CD4-positive, alpha-beta memory T cell (primary cell): ENCODE results near the gene SLC26A8. TPM values are rescaled to one million over a fixed set of nuclear protein-coding genes. Genes with fewer than 3 reads are reported as not detected.
"Not testable (repeated sequence)": the region's sequence is repeated elsewhere in the genome, so short reads cannot be mapped to it uniquely, and the experiment has no call there.

ENCODE experiments used
- CTCF ChIA-PET: fragments of 350-600 bp; sonication (Branson Sonifier 250); formaldehyde crosslinking; loops from one replicate; lab custom pipeline; 2021; ENCODE audit warnings: inconsistent platforms; ENCODE audit not compliant: partially characterized antibody; lab: Charles Lee
- POLR2A ChIA-PET: fragments of 350-600 bp; sonication (Branson Sonifier 250); formaldehyde crosslinking; loops from one replicate; lab custom pipeline; 2021; ENCODE audit not compliant: partially characterized antibody; lab: Charles Lee
- DNase-seq, 5 donors: peaks; one replicate each; pipeline versions ENCODE4 v3.0.0 to v3.0.0-alpha.2; 2020 to 2022; ENCODE audit warnings: mixed read lengths in 1 of 5
- H3K27ac ChIP-seq: one replicate; pipeline ENCODE4 v1.7.0; 2013; ENCODE audit warnings: low read depth, low read length
- H3K27me3 ChIP-seq: 2 replicates; pipeline ENCODE4 v1.7.0; 2013; ENCODE audit warnings: mild to moderate bottlenecking, low read length, moderate library complexity; ENCODE audit not compliant: insufficient read depth
- H3K36me3 ChIP-seq: 2 replicates; pipeline ENCODE4 v1.7.0; 2013; ENCODE audit warnings: mild to moderate bottlenecking, low read length, moderate library complexity; ENCODE audit not compliant: insufficient read depth
- H3K4me1 ChIP-seq: 2 replicates; pipeline ENCODE4 v1.7.0; 2013; ENCODE audit warnings: mild to moderate bottlenecking, low read length, moderate library complexity; ENCODE audit not compliant: insufficient read depth
- H3K4me3 ChIP-seq, 2 donors: one replicate each; pipeline ENCODE4 v1.7.0; 2013; ENCODE audit warnings: low read length in 2 of 2, mild to moderate bottlenecking in 1 of 2
- H3K9me3 ChIP-seq, 2 donors: one replicate each; pipeline ENCODE4 v1.7.0; 2013; ENCODE audit warnings: low read length in 2 of 2, control low read depth in 1 of 2; ENCODE audit not compliant: control insufficient read depth in 1 of 2
- H3K27ac Mint-ChIP-seq, 7 donors: one replicate each; pipeline ENCODE4 v1.8.0; 2020 to 2021; ENCODE audit warnings: mixed read lengths in 7 of 7, mild to moderate bottlenecking in 6 of 7, inconsistent platforms in 3 of 7, moderate library complexity in 3 of 7
- H3K27me3 Mint-ChIP-seq, 2 donors: one replicate each; pipeline ENCODE4 v1.8.0; 2020 to 2021; ENCODE audit warnings: mixed read lengths in 2 of 2
- H3K36me3 Mint-ChIP-seq, 2 donors: one replicate each; pipeline ENCODE4 v1.8.0; 2020 to 2021; ENCODE audit warnings: mixed read lengths in 2 of 2, inconsistent platforms in 1 of 2, mild to moderate bottlenecking in 1 of 2
- H3K4me1 Mint-ChIP-seq, 4 donors: one replicate each; pipeline ENCODE4 v1.8.0; 2020 to 2021; ENCODE audit warnings: mixed read lengths in 4 of 4, mild to moderate bottlenecking in 1 of 4
- H3K4me3 Mint-ChIP-seq, 8 donors: one replicate each; pipeline ENCODE4 v1.8.0; 2020 to 2021; ENCODE audit warnings: mixed read lengths in 8 of 8, mild to moderate bottlenecking in 7 of 8, moderate library complexity in 6 of 8, inconsistent platforms in 3 of 8
- H3K9me3 Mint-ChIP-seq, 8 donors: one replicate each; pipeline ENCODE4 v1.8.0; 2020 to 2021; ENCODE audit warnings: mixed read lengths in 8 of 8, mild to moderate bottlenecking in 5 of 8, inconsistent platforms in 3 of 8, moderate library complexity in 1 of 8
- intact Hi-C: fragments of 100-400 bp; cut with micrococcal nuclease; formaldehyde crosslinking; loops from one replicate; pipeline ENCODE4 v1.15.1; 2023
- polyA plus RNA-seq, 2 donors: library from polyadenylated mRNA; unstranded; fragments of 300-500 nt; fragmentation: Illumina TruSeq; gene quantifications; one replicate each; pipeline ENCODE4 v1.2.3, GENCODE V29; 2021
- total RNA-seq, 2 experiments: library from RNA; stranded (reverse); gene quantifications; one replicate each; pipeline ENCODE4 v1.2.3, GENCODE V29; 2021

Gene SLC26A8
- total and polyA plus RNA-seq, 4 experiments from 2014 or later = 0.09 TPM; not detected in 3

DNA sequence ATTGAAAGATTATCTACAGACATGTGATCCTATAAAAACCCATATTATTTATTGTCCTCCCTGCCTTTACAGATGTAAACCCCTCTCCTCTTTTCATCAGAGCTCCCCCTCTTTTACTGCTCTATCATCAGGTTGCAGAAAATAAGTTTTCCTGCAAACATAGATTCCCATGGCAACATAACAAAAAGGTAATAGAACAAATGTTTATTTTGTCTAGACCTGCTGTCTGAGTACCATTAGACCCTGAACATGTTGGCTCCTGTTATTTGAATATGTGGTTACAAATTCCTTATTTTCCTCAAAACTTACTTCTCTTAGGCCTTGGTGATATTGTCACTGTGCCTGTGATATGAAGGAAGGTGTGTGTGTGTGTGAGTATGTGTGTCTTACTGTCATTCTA lies 14.7 kb upstream of the SLC26A8 start:
- no peaks in the 10 kb centered on the region for H3K27me3 Mint-ChIP-seq
- intact Hi-C loops = no loop called here
- POLR2A ChIA-PET = interaction anchor here (2.0 kb wide), 1 partner anchor 11 kb away, joined by 8 read pairs; the partner anchor contains the start of gene MAPK14
- no peaks in the 10 kb centered on the region for H3K9me3 Mint-ChIP-seq
- H3K36me3 Mint-ChIP-seq = peaks cover 4 to 8% of the 10 kb centered on the region in 2 donors
- Histone ChIP-seq H3K27me3 (no peaks in the 10 kb centered on the region), H3K36me3 (no peaks in the 10 kb centered on the region), H3K27ac (no peak overlapping the region), H3K4me3 (no peak overlapping the region), H3K9me3 (no peaks in the 10 kb centered on the region), H3K4me1 (peaks cover 63% of the 10 kb centered on the region)
- no peak for DNase-seq
- peak overlapping the region; percentile 44 to 84 (median 56) for H3K27ac Mint-ChIP-seq
- H3K4me3 Mint-ChIP-seq = peak overlapping the region in 4 of 8 donors; percentile 2 to 74 (median 10)
- CTCF ChIA-PET = no interaction called here
- peaks cover 52 to 78% (median 65%) of the 10 kb centered on the region in 4 donors for H3K4me1 Mint-ChIP-seq

DNA sequence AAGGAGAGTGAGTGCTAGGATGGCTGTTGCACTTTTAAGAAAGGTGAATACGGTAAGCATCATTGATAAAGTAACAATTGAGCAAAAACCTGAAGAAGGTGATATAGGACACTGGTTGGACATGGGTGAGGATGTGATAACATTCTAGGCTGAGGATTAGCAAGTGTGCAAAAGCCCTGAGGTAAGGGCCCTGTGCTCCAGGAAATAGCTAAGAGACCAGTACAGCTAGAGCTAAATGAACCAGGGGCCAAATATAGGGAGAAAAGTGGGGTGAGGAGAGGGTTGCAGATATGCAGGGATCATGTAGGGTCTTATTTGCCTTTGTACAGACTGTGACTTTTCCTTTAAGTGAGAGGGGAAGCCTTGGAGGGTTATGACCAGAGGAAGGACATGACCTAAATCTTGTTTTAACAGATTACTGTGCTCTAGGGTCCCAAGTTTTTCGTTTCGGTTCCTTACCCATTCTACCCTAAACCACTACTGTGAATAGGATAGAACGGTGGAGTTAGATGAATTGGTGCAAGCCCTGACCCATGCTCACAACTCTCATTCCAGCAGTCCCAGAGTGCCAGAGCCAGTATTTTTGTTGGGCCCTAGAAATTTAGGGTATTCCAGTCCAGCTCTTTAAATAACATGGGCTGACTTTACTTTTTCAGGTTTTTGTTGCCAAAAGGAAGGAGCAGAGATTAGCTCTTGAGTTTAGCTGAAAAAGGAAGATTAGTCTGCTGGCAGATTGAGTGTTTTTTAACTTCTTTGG lies 13.9 kb upstream of the SLC26A8 start:
- Mint-ChIP-seq H3K36me3 (peaks cover 4 to 5% of the 10 kb centered on the region in 2 donors), H3K9me3 (no peaks in the 10 kb centered on the region), H3K4me1 (peaks cover 57 to 85% (median 70%) of the 10 kb centered on the region in 4 donors), H3K4me3 (peak overlapping the region in 7 of 8 donors; percentile 2 to 74 (median 25)), H3K27ac (peak overlapping the region in 5 of 7 donors; percentile 5 to 84 (median 21)), H3K27me3 (no peaks in the 10 kb centered on the region)
- no peak overlapping the region for H3K4me3 ChIP-seq
- POLR2A ChIA-PET = interaction anchor here (2.0 kb wide), 1 partner anchor 10 kb away, joined by 8 read pairs; the partner anchor contains the start of gene MAPK14
- no peaks in the 10 kb centered on the region for H3K36me3 ChIP-seq
- H3K27me3 ChIP-seq = no peaks in the 10 kb centered on the region
- peaks cover 71% of the 10 kb centered on the region for H3K4me1 ChIP-seq
- no peaks in the 10 kb centered on the region for H3K9me3 ChIP-seq
- CTCF ChIA-PET = interaction anchor here (1.0 to 1.1 kb wide), 2 partner anchors 29 to 56 kb away, joined by 3 to 4 read pairs; no protein-coding TSS in a partner anchor
- no peak for DNase-seq
- no peak overlapping the region for H3K27ac ChIP-seq
- intact Hi-C loops = no loop called here

DNA sequence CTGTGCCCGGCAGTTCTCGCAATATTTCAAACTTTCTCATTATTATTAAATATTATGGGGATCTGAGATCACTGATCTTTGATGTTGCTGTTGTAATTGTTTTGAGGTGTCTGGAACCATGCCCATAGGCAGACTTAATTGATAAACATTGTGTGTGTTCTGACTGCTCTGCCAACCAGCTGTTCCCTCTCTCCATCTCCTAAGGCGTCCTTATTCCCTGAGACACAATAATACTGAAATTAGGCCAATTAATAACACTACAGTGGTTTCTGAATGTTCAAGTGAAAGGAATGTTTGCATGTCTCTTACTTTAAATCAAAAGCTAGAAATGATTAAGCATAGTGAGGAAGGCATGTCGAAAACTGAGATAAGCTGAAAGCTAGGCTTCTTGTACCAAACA lies 10.8 kb upstream of the SLC26A8 start:
- POLR2A ChIA-PET = no interaction called here

DNA sequence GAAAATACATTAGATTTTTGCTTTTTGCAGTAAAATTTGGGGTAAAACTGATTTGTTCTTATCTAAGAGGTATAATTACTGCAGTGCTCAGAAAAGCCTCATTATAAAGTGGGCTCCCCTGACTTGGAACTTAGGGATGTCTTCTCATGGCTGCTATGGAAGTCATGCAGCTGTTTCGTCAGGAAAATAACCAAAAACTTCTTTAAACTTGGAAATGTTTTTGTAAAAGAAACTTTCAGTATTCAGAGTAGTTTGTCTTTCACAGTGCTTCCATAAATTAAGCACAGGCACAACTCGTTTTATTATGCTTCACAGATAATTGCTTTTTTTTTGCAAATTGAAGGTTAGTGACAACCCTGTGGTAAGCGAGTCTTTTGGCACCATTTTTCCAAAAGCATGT lies 10.0 kb upstream of the SLC26A8 start:
- Histone ChIP-seq H3K27ac (no peak overlapping the region), H3K9me3 (no peaks in the 10 kb centered on the region), H3K36me3 (no peaks in the 10 kb centered on the region), H3K4me1 (peaks cover 88% of the 10 kb centered on the region), H3K27me3 (no peaks in the 10 kb centered on the region), H3K4me3 (no peak overlapping the region)
- no peak overlapping the region for H3K27ac Mint-ChIP-seq
- no peaks in the 10 kb centered on the region for H3K27me3 Mint-ChIP-seq
- intact Hi-C loops = no loop called here
- H3K9me3 Mint-ChIP-seq = no peaks in the 10 kb centered on the region
- POLR2A ChIA-PET = no interaction called here
- no peak for DNase-seq
- no peak overlapping the region for H3K4me3 Mint-ChIP-seq
- peaks cover 0 to 2% of the 10 kb centered on the region in 2 donors for H3K36me3 Mint-ChIP-seq
- CTCF ChIA-PET = interaction anchor here (2.6 kb wide), 1 partner anchor 61 kb away, joined by 11 read pairs; no protein-coding TSS in a partner anchor
- peaks cover 58 to 87% (median 72%) of the 10 kb centered on the region in 4 donors for H3K4me1 Mint-ChIP-seq

More for the DNA sequence above, 10.8 kb upstream of the SLC26A8 start:
- Histone ChIP-seq H3K36me3 (no peaks in the 10 kb centered on the region), H3K9me3 (no peaks in the 10 kb centered on the region), H3K4me1 (peaks cover 88% of the 10 kb centered on the region), H3K4me3 (no peak overlapping the region), H3K27ac (no peak overlapping the region), H3K27me3 (no peaks in the 10 kb centered on the region)
- peak overlapping the region in 4 of 7 donors; percentile 9 to 88 (median 46) for H3K27ac Mint-ChIP-seq
- intact Hi-C loops = no loop called here
- peaks cover 0 to 2% of the 10 kb centered on the region in 2 donors for H3K36me3 Mint-ChIP-seq
- H3K9me3 Mint-ChIP-seq = no peaks in the 10 kb centered on the region
- H3K27me3 Mint-ChIP-seq = no peaks in the 10 kb centered on the region
- peak overlapping the region in 3 of 8 donors; percentile 17 to 62 (median 55) for H3K4me3 Mint-ChIP-seq
- no peak for DNase-seq
- CTCF ChIA-PET = interaction anchor here (0.6 to 1.2 kb wide), 3 partner anchors 8 to 60 kb away, joined by 3 to 5 read pairs (median 3); no protein-coding TSS in a partner anchor
- H3K4me1 Mint-ChIP-seq = peaks cover 57 to 85% (median 70%) of the 10 kb centered on the region in 4 donors

DNA sequence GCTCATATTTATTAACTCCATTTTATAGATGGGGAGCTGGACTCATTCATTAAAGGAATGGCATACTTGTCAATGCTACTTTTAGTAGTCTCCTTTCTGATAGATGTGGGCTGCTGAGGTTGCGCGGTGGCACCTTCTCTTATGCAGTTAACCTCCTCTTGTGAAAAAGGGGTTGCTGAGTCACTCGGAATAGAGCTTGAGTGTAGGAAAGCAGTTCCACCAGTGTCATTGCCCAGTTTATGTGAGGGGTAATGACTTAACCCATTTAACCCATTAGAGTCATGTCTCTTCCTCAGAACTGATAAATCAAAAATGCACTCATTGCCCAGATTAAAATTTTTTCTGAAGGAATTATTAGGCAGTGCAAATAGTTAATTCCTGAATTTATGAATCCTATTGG lies 9.5 kb upstream of the SLC26A8 start:
- intact Hi-C loops = no loop called here
- Mint-ChIP-seq H3K27ac (peak overlapping the region in 1 of 7 donors; percentile 36), H3K9me3 (no peaks in the 10 kb centered on the region), H3K27me3 (no peaks in the 10 kb centered on the region), H3K36me3 (peaks cover 0 to 4% of the 10 kb centered on the region in 2 donors), H3K4me1 (peaks cover 55 to 87% (median 71%) of the 10 kb centered on the region in 4 donors), H3K4me3 (peak overlapping the region in 5 of 8 donors; percentile 8 to 58 (median 43))
- ChIA-PET CTCF (interaction anchor here (0.7 to 2.6 kb wide), 2 partner anchors 61 to 67 kb away, joined by 3 to 11 read pairs; no protein-coding TSS in a partner anchor), POLR2A (interaction anchor here (1.3 kb wide), 1 partner anchor 9 kb away, joined by 3 read pairs; no protein-coding TSS in a partner anchor)
- Histone ChIP-seq H3K36me3 (no peaks in the 10 kb centered on the region), H3K27ac (no peak overlapping the region), H3K27me3 (no peaks in the 10 kb centered on the region), H3K4me1 (peaks cover 88% of the 10 kb centered on the region), H3K4me3 (no peak overlapping the region), H3K9me3 (no peaks in the 10 kb centered on the region)
- no peak for DNase-seq

DNA sequence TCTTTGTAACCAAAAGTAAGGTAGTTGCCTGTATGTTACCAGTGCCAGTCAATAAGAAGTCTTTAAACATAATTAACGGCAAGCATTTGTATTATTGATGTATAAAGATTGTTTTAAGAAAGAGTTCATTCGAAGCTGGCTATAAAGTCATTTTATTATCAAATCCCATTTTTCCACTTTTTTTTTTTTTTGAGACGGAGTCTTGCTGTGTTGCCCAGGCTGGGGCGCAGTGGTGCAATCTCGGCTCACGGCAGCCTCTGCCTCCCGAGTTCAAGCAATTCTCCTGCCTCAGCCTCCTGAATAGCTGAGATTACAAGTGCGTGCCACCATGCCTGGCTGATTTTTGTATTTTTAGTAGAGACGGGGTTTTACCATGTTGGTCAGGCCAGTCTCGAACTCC lies 8.7 kb upstream of the SLC26A8 start:
- H3K4me1 ChIP-seq = peaks cover 80% of the 10 kb centered on the region
- POLR2A ChIA-PET = interaction anchor here (1.3 kb wide), 1 partner anchor 10 kb away, joined by 3 read pairs; no protein-coding TSS in a partner anchor
- H3K9me3 ChIP-seq, H3K27me3 Mint-ChIP-seq, H3K4me3 ChIP-seq, DNase-seq, H3K36me3 ChIP-seq, intact Hi-C loops, H3K9me3 Mint-ChIP-seq, H3K36me3 Mint-ChIP-seq, H3K27ac ChIP-seq, H3K27me3 ChIP-seq: not testable (repeated sequence)
- H3K4me1 Mint-ChIP-seq = peaks cover 50 to 82% (median 66%) of the 10 kb centered on the region in 4 donors
- peak overlapping the region in 1 of 7 donors; percentile 77 for H3K27ac Mint-ChIP-seq
- H3K4me3 Mint-ChIP-seq = peak overlapping the region in 4 of 8 donors; percentile 26 to 58 (median 38)
- CTCF ChIA-PET = interaction anchor here (0.7 to 2.6 kb wide), 3 partner anchors 62 to 98 kb away, joined by 3 to 11 read pairs (median 3); no protein-coding TSS in a partner anchor

DNA sequence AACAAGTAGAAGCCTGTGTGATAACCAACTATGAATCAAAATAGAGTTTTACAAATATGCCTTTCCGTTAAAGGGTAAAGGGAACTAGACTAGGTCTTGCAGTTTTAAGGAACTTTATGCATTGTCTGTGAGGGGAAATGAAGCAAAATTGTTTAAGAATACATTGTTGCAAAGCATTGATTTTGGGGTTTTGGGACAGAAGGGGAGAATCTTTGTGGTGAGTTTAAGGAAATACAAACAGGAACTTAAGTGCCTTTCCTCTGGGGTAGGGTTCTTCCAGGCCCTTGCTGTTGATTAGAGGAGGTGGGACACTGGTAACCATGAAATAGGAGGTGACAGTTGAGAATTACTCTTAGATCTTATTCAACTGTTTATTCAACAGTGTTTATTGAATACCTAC lies 7.8 kb upstream of the SLC26A8 start:
- Histone ChIP-seq H3K27me3 (no peaks in the 10 kb centered on the region), H3K27ac (no peak overlapping the region), H3K36me3 (no peaks in the 10 kb centered on the region), H3K9me3 (no peaks in the 10 kb centered on the region), H3K4me3 (no peak overlapping the region), H3K4me1 (peaks cover 71% of the 10 kb centered on the region)
- ChIA-PET CTCF (interaction anchor here (0.8 to 2.6 kb wide), 2 partner anchors 63 to 99 kb away, joined by 3 to 11 read pairs; no protein-coding TSS in a partner anchor), POLR2A (no interaction called here)
- Mint-ChIP-seq H3K27me3 (peaks cover 0 to 3% of the 10 kb centered on the region in 2 donors), H3K9me3 (no peaks in the 10 kb centered on the region), H3K36me3 (peaks cover 0 to 7% of the 10 kb centered on the region in 2 donors), H3K4me3 (peak overlapping the region; percentile 12 to 73 (median 57)), H3K27ac (peak overlapping the region in 4 of 7 donors; percentile 3 to 64 (median 20)), H3K4me1 (peaks cover 44 to 78% (median 60%) of the 10 kb centered on the region in 4 donors)
- intact Hi-C loops = no loop called here
- DNase-seq = no peak
